ENCODE results near the gene REEP1. TPM values are rescaled to one million over a fixed set of nuclear protein-coding genes. Genes with fewer than 3 reads are reported as not detected.

REEP1 gene
- total and polyA plus RNA-seq, 2 of the 13 experiments (the other 11 are each of a cell fraction or from before 2014, with no cell fraction given): 0.27 TPM; not detected in 1

- no peak for TF ChIP-seq HNF1A (IDR thresholded peaks at IDR 0.05; ENCODE audit: low read depth)
- TF ChIP-seq HNF1A (CRISPR knock-in tag; IDR thresholded peaks at IDR 0.05; ENCODE audit: borderline replicate concordance): no peak
- no peak for TF ChIP-seq PHF8 (CRISPR knock-in tag; IDR thresholded peaks at IDR 0.05)
- TF ChIP-seq FOSL2 (CRISPR knock-in tag; IDR thresholded peaks at IDR 0.05): peak; percentile 36; the same call in 1 of the 2 replicates
- TF ChIP-seq STAG1 (CRISPR knock-in tag; IDR thresholded peaks at IDR 0.05): peak; percentile 49
- TF ChIP-seq ZBTB10 (CRISPR knock-in tag; IDR thresholded peaks at IDR 0.05; ENCODE audit: borderline replicate concordance): no peak
Measured at GRCh38 chr2:86249579-86250391, 87.6 kb downstream of the REEP1 start (continued).
